Loucy (cell line): ENCODE measurements around the gene S100A13.

Experiments
- H2AFZ ChIP-seq: fragments of 200-600 bp; sonication (generic); 2 replicates; pipeline ENCODE4 v1.6.0; 2016; ENCODE audit warnings: antibody characterized with exemption, mild to moderate bottlenecking, low read length, moderate library complexity
- H3F3A ChIP-seq: fragments of 200-600 bp; 2 replicates; pipeline ENCODE4 v1.6.0; 2016; ENCODE audit warnings: antibody characterized with exemption, low read depth, mild to moderate bottlenecking
- H3K27me3 ChIP-seq: fragments of 200-600 bp; sonication (generic); 2 replicates; pipeline ENCODE4 v1.6.1; 2014; ENCODE audit warnings: low read length, mild to moderate bottlenecking; ENCODE audit not compliant: insufficient read depth, poor library complexity, severe bottlenecking
- H3K36me3 ChIP-seq: fragments of 200-600 bp; sonication (generic); 2 replicates; pipeline ENCODE4 v1.6.1; 2016; ENCODE audit warnings: low read length; ENCODE audit not compliant: insufficient read depth
- H3K4me1 ChIP-seq: fragments of 200-600 bp; sonication (generic); 2 replicates; pipeline ENCODE4 v1.5.1; 2014; ENCODE audit warnings: low read length, mild to moderate bottlenecking; ENCODE audit not compliant: insufficient read depth, poor library complexity, severe bottlenecking
- H3K4me2 ChIP-seq: fragments of 200-600 bp; sonication (generic); 2 replicates; pipeline ENCODE4 v1.6.0; 2014; ENCODE audit warnings: antibody characterized with exemption, low read length, low read depth, mild to moderate bottlenecking; ENCODE audit not compliant: poor library complexity, severe bottlenecking
- H3K4me3 ChIP-seq: fragments of 200-600 bp; sonication (generic); 2 replicates; pipeline ENCODE4 v1.5.1; 2014; ENCODE audit warnings: low read length, mild to moderate bottlenecking, mixed read lengths; ENCODE audit not compliant: poor library complexity, severe bottlenecking
- H3K79me2 ChIP-seq: fragments of 200-600 bp; sonication (generic); 2 replicates; pipeline ENCODE4 v1.6.1; 2014; ENCODE audit warnings: low read length; ENCODE audit not compliant: insufficient read depth
- H3K9ac ChIP-seq: fragments of 200-600 bp; sonication (generic); 2 replicates; pipeline ENCODE4 v1.6.0; 2014; ENCODE audit warnings: mild to moderate bottlenecking, low read depth, low read length, moderate library complexity; ENCODE audit not compliant: poor library complexity, severe bottlenecking
- H3K9me2 ChIP-seq: fragments of 200-600 bp; sonication (generic); replicated peaks from 2 replicates; pipeline ENCODE4 v1.6.1; 2016; ENCODE audit warnings: low read depth, low read length, mixed read lengths
- H3K9me3 ChIP-seq: fragments of 200-600 bp; sonication (generic); 2 replicates; pipeline ENCODE4 v1.6.1; 2014; ENCODE audit warnings: mild to moderate bottlenecking, antibody characterized with exemption, low read length, low read depth; ENCODE audit not compliant: insufficient read depth
- H4K20me1 ChIP-seq: fragments of 200-600 bp; sonication (generic); 2 replicates; pipeline ENCODE4 v1.6.0; 2014; ENCODE audit warnings: antibody characterized with exemption, low read length, mild to moderate bottlenecking; ENCODE audit not compliant: insufficient read depth, poor library complexity, severe bottlenecking
- EZH2phosphoT487 ChIP-seq: fragments of 200-600 bp; IDR thresholded peaks from 2 replicates; pipeline ENCODE4 v1.6.1; 2018; ENCODE audit warnings: antibody characterized with exemption, mild to moderate bottlenecking, moderate library complexity, borderline replicate concordance
- TF ChIP-seq, protein P1 (sequence below): fragments of 200-600 bp; sonication (generic); conservative IDR thresholded peaks from 2 replicates; pipeline ENCODE4 v1.5.1; 2014; ENCODE audit warnings: mild to moderate bottlenecking, antibody characterized with exemption, low read length

The S100A13 gene

DNA sequence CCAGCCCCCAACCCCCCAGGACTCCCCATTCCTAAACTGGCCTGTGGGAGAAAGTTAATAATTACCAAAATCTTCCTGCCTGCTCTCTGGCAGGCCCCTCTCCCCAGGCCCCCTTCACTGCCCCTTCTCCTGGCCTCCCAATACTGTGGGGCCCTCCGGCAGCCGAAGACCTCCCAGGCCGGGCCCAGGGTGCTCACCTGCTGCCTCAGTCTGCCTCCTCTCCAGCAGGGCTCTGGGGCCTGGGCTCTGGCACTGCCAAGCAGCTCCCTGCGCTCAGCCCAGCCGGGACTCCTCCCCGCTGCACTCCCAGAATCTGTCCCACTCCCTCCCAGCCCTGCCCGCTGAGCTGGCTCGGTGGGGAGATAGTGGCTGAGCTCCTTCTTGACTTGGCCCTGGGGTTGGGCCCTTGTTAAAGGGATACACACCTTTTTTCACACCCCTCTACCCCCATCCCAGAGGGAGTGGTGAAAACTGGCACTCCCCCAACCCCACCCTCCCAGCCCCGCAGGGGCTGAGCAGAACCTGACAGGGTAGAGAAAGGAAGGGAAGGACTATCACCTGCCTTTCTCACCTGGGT is 14.5 kb downstream of the S100A13 start, which contains the start of gene S100A16:
TSS of gene S100A16 (minus strand) at position 383 of the 577 bp plus-strand sequence. CDS start 4,986 bp downstream, outside the sequence.
- no peaks in the 10 kb centered on the region for H3K36me3 ChIP-seq
- no peak within 1 kb of the TSS for H3K9ac ChIP-seq
- H3K79me2 ChIP-seq, result no peaks in the 10 kb centered on the region
- H3F3A ChIP-seq, result no peaks in the 10 kb centered on the region
- H4K20me1 ChIP-seq, result no peaks in the 10 kb centered on the region
- peaks cover 2% of the 10 kb centered on the region for H3K4me1 ChIP-seq
- no peaks in the 10 kb centered on the region for H3K9me3 ChIP-seq
- H3K9me2 ChIP-seq, result no peaks in the 10 kb centered on the region
- H2AFZ ChIP-seq, result no peak within 1 kb of the TSS
- no peaks in the 10 kb centered on the region for H3K27me3 ChIP-seq
- H3K4me2 ChIP-seq, result no peak within 1 kb of the TSS
- H3K4me3 ChIP-seq, result no peak within 1 kb of the TSS
- no peak for TF ChIP-seq EZH2phosphoT487
- TF ChIP-seq, protein P1, sequence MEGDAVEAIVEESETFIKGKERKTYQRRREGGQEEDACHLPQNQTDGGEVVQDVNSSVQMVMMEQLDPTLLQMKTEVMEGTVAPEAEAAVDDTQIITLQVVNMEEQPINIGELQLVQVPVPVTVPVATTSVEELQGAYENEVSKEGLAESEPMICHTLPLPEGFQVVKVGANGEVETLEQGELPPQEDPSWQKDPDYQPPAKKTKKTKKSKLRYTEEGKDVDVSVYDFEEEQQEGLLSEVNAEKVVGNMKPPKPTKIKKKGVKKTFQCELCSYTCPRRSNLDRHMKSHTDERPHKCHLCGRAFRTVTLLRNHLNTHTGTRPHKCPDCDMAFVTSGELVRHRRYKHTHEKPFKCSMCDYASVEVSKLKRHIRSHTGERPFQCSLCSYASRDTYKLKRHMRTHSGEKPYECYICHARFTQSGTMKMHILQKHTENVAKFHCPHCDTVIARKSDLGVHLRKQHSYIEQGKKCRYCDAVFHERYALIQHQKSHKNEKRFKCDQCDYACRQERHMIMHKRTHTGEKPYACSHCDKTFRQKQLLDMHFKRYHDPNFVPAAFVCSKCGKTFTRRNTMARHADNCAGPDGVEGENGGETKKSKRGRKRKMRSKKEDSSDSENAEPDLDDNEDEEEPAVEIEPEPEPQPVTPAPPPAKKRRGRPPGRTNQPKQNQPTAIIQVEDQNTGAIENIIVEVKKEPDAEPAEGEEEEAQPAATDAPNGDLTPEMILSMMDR, result no peak

DNA sequence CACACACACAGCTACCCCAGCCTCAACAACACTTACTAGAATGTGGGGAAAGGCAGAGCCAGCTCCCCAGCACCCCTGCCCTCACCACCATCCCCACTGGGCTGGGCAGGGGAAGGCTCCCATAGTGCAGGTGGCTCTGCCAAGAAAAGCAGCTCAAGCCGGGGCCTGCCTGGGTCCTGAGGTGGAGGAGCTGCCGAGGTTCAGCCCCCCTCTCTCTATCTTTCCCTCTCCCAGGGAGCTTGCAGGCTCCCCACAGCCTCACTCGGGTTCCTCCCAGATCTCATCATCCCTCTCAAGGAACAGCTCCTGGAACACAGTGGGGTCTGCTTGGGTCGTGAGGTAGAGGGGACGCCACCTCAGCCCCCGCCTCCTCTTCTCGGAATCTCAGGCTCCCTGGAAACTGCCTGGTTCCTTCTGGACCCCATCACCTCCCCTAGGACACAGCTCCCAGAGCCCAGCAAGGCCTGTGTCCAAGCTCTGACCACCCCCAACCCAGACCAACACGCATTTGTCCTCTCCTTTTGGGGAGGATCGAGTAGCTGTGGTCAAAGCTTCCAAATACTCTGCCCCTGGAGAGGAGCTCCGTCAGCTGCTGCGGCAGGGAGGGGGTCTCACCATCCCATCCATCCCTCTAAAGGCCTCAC is 15.1 kb downstream of the S100A13 start:
- H3F3A ChIP-seq, result no peaks in the 10 kb centered on the region
- no peaks in the 10 kb centered on the region for H3K4me1 ChIP-seq
- no peaks in the 10 kb centered on the region for H3K9me3 ChIP-seq
- H3K4me3 ChIP-seq, result no peak overlapping the region
- H2AFZ ChIP-seq, result no peak overlapping the region
- no peaks in the 10 kb centered on the region for H3K9me2 ChIP-seq
- no peaks in the 10 kb centered on the region for H3K27me3 ChIP-seq
- TF ChIP-seq EZH2phosphoT487, result no peak
- TF ChIP-seq, protein P1, result no peak
- H3K4me2 ChIP-seq, result no peak overlapping the region
- no peaks in the 10 kb centered on the region for H3K79me2 ChIP-seq
- no peak overlapping the region for H3K9ac ChIP-seq
- no peaks in the 10 kb centered on the region for H4K20me1 ChIP-seq
- H3K36me3 ChIP-seq, result no peaks in the 10 kb centered on the region

DNA sequence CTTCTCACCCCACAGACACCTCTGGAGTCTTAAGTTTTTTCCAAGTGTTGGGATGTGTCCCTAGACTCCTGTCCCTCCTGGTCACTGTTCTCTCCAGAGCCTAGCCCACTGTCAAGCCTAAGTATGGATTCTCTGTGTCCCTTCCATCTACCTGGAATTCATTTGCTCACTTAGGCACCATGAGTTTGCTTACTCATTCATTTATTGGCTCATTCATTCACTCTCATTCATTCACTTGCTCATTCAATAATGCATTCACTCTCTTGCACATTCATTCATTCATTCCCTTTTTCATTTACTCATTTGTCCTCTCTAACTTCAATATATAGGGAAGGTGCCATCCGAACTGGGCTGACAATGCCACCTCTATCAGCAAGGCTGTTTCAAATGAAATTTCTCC is 15.9 kb downstream of the S100A13 start:
- Histone ChIP-seq H3F3A (no peaks in the 10 kb centered on the region), H3K4me3 (no peak overlapping the region), H3K9me3 (no peaks in the 10 kb centered on the region), H3K4me1 (no peaks in the 10 kb centered on the region), H4K20me1 (no peaks in the 10 kb centered on the region), H3K79me2 (no peaks in the 10 kb centered on the region), H2AFZ (no peak overlapping the region), H3K36me3 (no peaks in the 10 kb centered on the region), H3K4me2 (no peak overlapping the region), H3K9ac (no peak overlapping the region), H3K27me3 (no peaks in the 10 kb centered on the region), H3K9me2 (no peaks in the 10 kb centered on the region)
- TF ChIP-seq, protein P1, result no peak
- TF ChIP-seq EZH2phosphoT487, result no peak
